ENCODE measurements around the gene MYNN. TPM values are rescaled to one million over a fixed set of nuclear protein-coding genes. Genes with fewer than 3 reads are reported as not detected.
"Not testable (repeated sequence)": the region's sequence is repeated elsewhere in the genome, so short reads cannot be mapped to it uniquely, and the experiment has no call there.

MYNN gene
- polyA plus RNA-seq (2013, experiment 1 of 2): 8.6 TPM
- polyA plus RNA-seq (2013, experiment 2 of 2): 8.8 TPM

DNA sequence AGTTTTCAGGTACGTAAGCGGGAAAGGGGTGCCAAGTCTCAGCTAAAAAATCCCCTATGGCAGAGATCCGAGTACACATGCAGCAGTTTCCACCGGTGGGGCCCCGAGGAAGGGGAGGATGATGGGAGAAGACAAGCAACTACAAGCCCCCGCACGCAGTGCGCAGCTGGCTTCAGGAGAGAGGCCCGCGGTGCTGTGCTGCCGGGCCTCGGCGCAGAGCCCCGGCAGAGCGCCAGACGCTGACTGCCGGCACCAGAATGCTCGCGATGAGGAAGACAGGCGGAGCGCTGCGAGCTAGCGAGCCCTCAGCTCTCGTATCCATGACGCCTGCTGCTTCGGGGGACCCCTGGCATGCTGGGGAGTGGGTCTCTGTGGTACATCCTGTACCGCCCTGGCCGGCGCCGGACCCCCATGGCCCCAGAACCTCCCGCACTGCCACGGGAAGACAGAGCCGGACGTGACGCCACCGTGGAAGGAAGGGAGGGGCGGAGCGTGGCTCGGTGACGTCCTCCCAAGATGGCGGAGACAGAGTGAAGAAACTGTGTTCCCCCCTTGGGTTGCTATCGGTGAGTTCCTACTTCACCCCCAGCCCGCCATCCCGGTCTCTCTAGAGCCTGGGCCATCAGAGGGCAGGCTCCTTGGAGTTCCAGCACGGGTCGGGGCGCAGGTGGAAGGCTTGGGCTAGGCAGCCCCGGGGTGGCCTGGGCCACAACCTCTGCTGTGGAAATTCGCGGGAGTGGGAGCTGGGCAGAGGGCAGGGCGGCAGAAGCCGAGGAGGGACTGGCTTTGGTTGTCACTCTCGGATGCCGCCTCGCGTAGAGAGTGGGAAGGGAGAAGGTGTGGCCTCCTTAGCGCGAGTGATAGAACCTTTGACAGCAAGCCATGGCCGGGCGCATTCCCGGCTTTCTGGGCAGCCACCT is at the start of gene MYNN:
TSS of gene MYNN (plus strand) at position 500 of the 920 bp plus-strand sequence. CDS start 900 bp downstream, outside the sequence.
- WGBS: under 1% methylated on average over 56 of the region's 61 CpGs

DNA sequence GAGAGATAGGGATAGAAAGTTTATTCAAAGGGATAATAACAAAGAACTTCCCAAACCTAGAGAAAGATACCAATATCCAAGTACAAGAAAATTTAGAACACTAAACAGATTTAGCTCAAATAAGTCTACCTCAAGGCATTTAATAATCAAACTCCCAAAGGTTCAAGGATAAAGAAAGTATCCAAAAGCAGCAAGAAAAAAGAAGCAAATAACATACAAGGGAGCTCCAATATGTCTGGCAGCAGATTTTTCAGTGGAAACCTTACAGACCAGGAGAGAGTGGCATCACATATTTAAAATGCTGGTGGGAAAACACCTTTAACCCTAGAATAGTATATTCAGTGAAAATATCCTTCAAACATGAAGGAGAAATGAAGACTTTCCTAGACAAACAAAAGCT is 41.3 kb upstream of the MYNN start:
- H3K9me3 ChIP-seq (ENCODE audit: control insufficient read depth, low read length): peaks cover 27% of the 10 kb centered on the region
- not testable (repeated sequence) for H2AK5ac ChIP-seq (ENCODE audit: low read length, severe bottlenecking); H3K4me1 ChIP-seq (ENCODE audit: control insufficient read depth, insufficient read depth, low read depth, low read length); H3K18ac ChIP-seq (ENCODE audit: low read depth in 1 of 2, low read length in 2 of 2); H3K4me2 ChIP-seq (ENCODE audit: low read length, poor library complexity, severe bottlenecking); H3K79me1 ChIP-seq (replicated peaks; ENCODE audit: low read length, poor library complexity, severe bottlenecking); H3K4me3 ChIP-seq (ENCODE audit: insufficient read depth in 1 of 2, low read depth in 1 of 2, low read length in 2 of 2); H4K8ac ChIP-seq (ENCODE audit: low read length); H3K27ac ChIP-seq (ENCODE audit: low read length, poor library complexity, severe bottlenecking); H3K9ac ChIP-seq (ENCODE audit: low read length); H3K4ac ChIP-seq (ENCODE audit: low read depth in 1 of 2, low read length in 2 of 2); H2BK5ac ChIP-seq (ENCODE audit: low read depth, low read length, poor library complexity, severe bottlenecking); H4K91ac ChIP-seq (ENCODE audit: low read length); H3K36me3 ChIP-seq (ENCODE audit: control insufficient read depth in 1 of 2, insufficient read depth in 2 of 2, low read depth in 1 of 2, low read length in 2 of 2); H2BK120ac ChIP-seq (ENCODE audit: low read depth, low read length); H3K14ac ChIP-seq (ENCODE audit: low read length in 2 of 2); H3K23ac ChIP-seq (ENCODE audit: low read length in 2 of 2); H3K27me3 ChIP-seq (ENCODE audit: control insufficient read depth in 1 of 2, insufficient read depth in 1 of 2, low read length in 2 of 2); DNase-seq; H2AFZ ChIP-seq (ENCODE audit: low read depth, low read length); H2BK12ac ChIP-seq (ENCODE audit: low read length in 2 of 2); H2BK15ac ChIP-seq (ENCODE audit: low read depth, poor library complexity, severe bottlenecking)

More for the DNA sequence above, at the start of gene MYNN:
- peaks cover 2% of the 10 kb centered on the region for H3K4me1 ChIP-seq (ENCODE audit: control insufficient read depth, insufficient read depth, low read depth, low read length)
- peak within 1 kb of the TSS; percentile 82 for H3K4me2 ChIP-seq (ENCODE audit: low read length, poor library complexity, severe bottlenecking)
- H2BK5ac ChIP-seq (ENCODE audit: low read depth, low read length, poor library complexity, severe bottlenecking): peak within 1 kb of the TSS; percentile 49
- peak within 1 kb of the TSS; percentile 90 to 97 for H3K4me3 ChIP-seq (ENCODE audit: insufficient read depth in 1 of 2, low read depth in 1 of 2, low read length in 2 of 2)
- no peaks in the 10 kb centered on the region for H3K9me3 ChIP-seq (ENCODE audit: control insufficient read depth, low read length)
- H3K9ac ChIP-seq (ENCODE audit: low read length): peak within 1 kb of the TSS; percentile 98
- H3K27me3 ChIP-seq (ENCODE audit: control insufficient read depth in 1 of 2, insufficient read depth in 1 of 2, low read length in 2 of 2): no peaks in the 10 kb centered on the region
- peak within 1 kb of the TSS; percentile 75 to 84 for H3K4ac ChIP-seq (ENCODE audit: low read depth in 1 of 2, low read length in 2 of 2)
- H3K18ac ChIP-seq (ENCODE audit: low read depth in 1 of 2, low read length in 2 of 2): peak within 1 kb of the TSS; percentile 95 to 98
- peak; percentile 95 for DNase-seq
- peaks cover 4 to 39% of the 10 kb centered on the region in 2 experiments for H3K36me3 ChIP-seq (ENCODE audit: control insufficient read depth in 1 of 2, insufficient read depth in 2 of 2, low read depth in 1 of 2, low read length in 2 of 2)
- H3K27ac ChIP-seq (ENCODE audit: low read length, poor library complexity, severe bottlenecking): peak within 1 kb of the TSS; percentile 92
- peak within 1 kb of the TSS; percentile 96 for H2AFZ ChIP-seq (ENCODE audit: low read depth, low read length)
- peak within 1 kb of the TSS; percentile 77 to 94 for H3K23ac ChIP-seq (ENCODE audit: low read length in 2 of 2)
- H2BK12ac ChIP-seq (ENCODE audit: low read length in 2 of 2): peak within 1 kb of the TSS in 1 of 2 experiments; percentile 42
- H2BK120ac ChIP-seq (ENCODE audit: low read depth, low read length): peak within 1 kb of the TSS; percentile 94
- peak within 1 kb of the TSS; percentile 13 for H2AK5ac ChIP-seq (ENCODE audit: low read length, severe bottlenecking)
- H4K91ac ChIP-seq (ENCODE audit: low read length): peak within 1 kb of the TSS; percentile 98
- peak within 1 kb of the TSS; percentile 97 for H4K8ac ChIP-seq (ENCODE audit: low read length)
- peak within 1 kb of the TSS; percentile 43 to 93 for H3K14ac ChIP-seq (ENCODE audit: low read length in 2 of 2)
- H2BK15ac ChIP-seq (ENCODE audit: low read depth, poor library complexity, severe bottlenecking): peak within 1 kb of the TSS; percentile 98
- peaks cover 7% of the 10 kb centered on the region for H3K79me1 ChIP-seq (replicated peaks; ENCODE audit: low read length, poor library complexity, severe bottlenecking)

DNA sequence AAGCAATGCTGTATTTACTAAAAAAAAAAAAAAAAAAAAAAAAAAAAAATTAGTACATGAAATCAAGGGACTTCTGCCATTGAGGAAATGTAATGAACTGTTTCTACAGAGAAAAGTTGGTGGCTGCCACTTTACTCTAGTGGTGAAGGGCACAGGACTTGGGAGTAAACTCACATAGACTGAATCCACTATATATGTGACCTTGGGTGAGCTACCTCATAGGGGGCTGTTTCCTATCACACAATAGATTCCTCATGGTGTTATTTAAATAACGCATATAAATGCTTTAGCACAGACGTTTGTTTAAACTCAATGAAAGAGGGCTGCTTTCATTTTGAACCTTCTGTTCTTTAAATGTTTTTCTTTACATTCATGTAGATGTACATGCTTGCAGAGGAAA is 34.1 kb upstream of the MYNN start:
- no peak overlapping the region for H3K4ac ChIP-seq (ENCODE audit: low read depth in 1 of 2, low read length in 2 of 2)
- no peaks in the 10 kb centered on the region for H3K27me3 ChIP-seq (ENCODE audit: control insufficient read depth in 1 of 2, insufficient read depth in 1 of 2, low read length in 2 of 2)
- H4K8ac ChIP-seq (ENCODE audit: low read length): no peak overlapping the region
- H2BK5ac ChIP-seq (ENCODE audit: low read depth, low read length, poor library complexity, severe bottlenecking): no peak overlapping the region
- DNase-seq: no peak
- no peak overlapping the region for H3K14ac ChIP-seq (ENCODE audit: low read length in 2 of 2)
- no peaks in the 10 kb centered on the region for H3K36me3 ChIP-seq (ENCODE audit: control insufficient read depth in 1 of 2, insufficient read depth in 2 of 2, low read depth in 1 of 2, low read length in 2 of 2)
- H3K4me1 ChIP-seq (ENCODE audit: control insufficient read depth, insufficient read depth, low read depth, low read length): no peaks in the 10 kb centered on the region
- no peak overlapping the region for H3K18ac ChIP-seq (ENCODE audit: low read depth in 1 of 2, low read length in 2 of 2)
- no peak overlapping the region for H2AK5ac ChIP-seq (ENCODE audit: low read length, severe bottlenecking)
- H2BK12ac ChIP-seq (ENCODE audit: low read length in 2 of 2): no peak overlapping the region
- H2BK120ac ChIP-seq (ENCODE audit: low read depth, low read length): no peak overlapping the region
- H3K9ac ChIP-seq (ENCODE audit: low read length): no peak overlapping the region
- peaks cover 10% of the 10 kb centered on the region for H3K9me3 ChIP-seq (ENCODE audit: control insufficient read depth, low read length)
- no peaks in the 10 kb centered on the region for H3K79me1 ChIP-seq (replicated peaks; ENCODE audit: low read length, poor library complexity, severe bottlenecking)
- H3K4me2 ChIP-seq (ENCODE audit: low read length, poor library complexity, severe bottlenecking): no peak overlapping the region
- H2AFZ ChIP-seq (ENCODE audit: low read depth, low read length): no peak overlapping the region
- H3K23ac ChIP-seq (ENCODE audit: low read length in 2 of 2): no peak overlapping the region
- WGBS: no CpG with 5 or more reads among the region's 2 CpGs
- no peak overlapping the region for H2BK15ac ChIP-seq (ENCODE audit: low read depth, poor library complexity, severe bottlenecking)
- no peak overlapping the region for H3K4me3 ChIP-seq (ENCODE audit: insufficient read depth in 1 of 2, low read depth in 1 of 2, low read length in 2 of 2)
- no peak overlapping the region for H3K27ac ChIP-seq (ENCODE audit: low read length, poor library complexity, severe bottlenecking)
- H4K91ac ChIP-seq (ENCODE audit: low read length): no peak overlapping the region

DNA sequence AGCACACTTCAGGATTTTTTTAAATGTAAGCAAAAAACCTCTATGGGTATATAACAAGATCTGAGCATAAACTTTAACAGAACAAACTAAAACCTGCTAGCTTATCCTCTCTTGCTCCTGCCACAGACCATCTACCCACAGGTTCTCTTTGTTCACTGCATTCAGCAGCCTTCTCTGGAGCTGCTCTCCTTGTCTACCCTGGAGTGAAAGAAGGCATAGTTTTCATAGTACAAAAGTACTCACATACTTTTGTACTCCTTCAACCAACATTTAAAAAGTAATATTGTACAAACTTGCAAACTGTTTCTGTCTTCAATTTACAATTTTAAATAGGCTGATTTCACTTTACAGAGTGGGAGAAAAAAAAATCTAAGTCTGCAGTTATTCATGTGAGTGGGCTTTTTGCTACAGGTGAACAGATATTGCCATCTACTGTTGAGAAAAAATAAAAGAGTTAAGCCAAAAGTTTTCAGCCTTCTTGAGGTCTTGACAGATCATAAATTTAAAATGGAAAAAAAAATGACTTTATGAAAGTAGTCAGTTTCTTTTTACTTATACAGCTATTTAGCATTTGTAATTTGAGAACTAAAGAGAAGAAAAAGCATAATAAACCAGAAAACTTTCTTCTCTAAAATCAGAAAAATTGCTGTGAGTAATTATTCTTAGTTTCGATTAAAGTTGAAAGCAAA is 28.7 kb upstream of the MYNN start:
- H4K91ac ChIP-seq (ENCODE audit: low read length): no peak overlapping the region
- no peaks in the 10 kb centered on the region for H3K79me1 ChIP-seq (replicated peaks; ENCODE audit: low read length, poor library complexity, severe bottlenecking)
- no peaks in the 10 kb centered on the region for H3K9me3 ChIP-seq (ENCODE audit: control insufficient read depth, low read length)
- no peak overlapping the region for H2AK5ac ChIP-seq (ENCODE audit: low read length, severe bottlenecking)
- H3K4me1 ChIP-seq (ENCODE audit: control insufficient read depth, insufficient read depth, low read depth, low read length): no peaks in the 10 kb centered on the region
- no peak overlapping the region for H3K18ac ChIP-seq (ENCODE audit: low read depth in 1 of 2, low read length in 2 of 2)
- no peak overlapping the region for H3K23ac ChIP-seq (ENCODE audit: low read length in 2 of 2)
- no peak overlapping the region for H2BK12ac ChIP-seq (ENCODE audit: low read length in 2 of 2)
- no peaks in the 10 kb centered on the region for H3K36me3 ChIP-seq (ENCODE audit: control insufficient read depth in 1 of 2, insufficient read depth in 2 of 2, low read depth in 1 of 2, low read length in 2 of 2)
- H3K4me2 ChIP-seq (ENCODE audit: low read length, poor library complexity, severe bottlenecking): no peak overlapping the region
- H2BK120ac ChIP-seq (ENCODE audit: low read depth, low read length): no peak overlapping the region
- no peak overlapping the region for H3K14ac ChIP-seq (ENCODE audit: low read length in 2 of 2)
- no CpG with 5 or more reads among the region's 1 CpG for WGBS
- no peak overlapping the region for H2BK15ac ChIP-seq (ENCODE audit: low read depth, poor library complexity, severe bottlenecking)
- H2AFZ ChIP-seq (ENCODE audit: low read depth, low read length): no peak overlapping the region
- no peak overlapping the region for H3K27ac ChIP-seq (ENCODE audit: low read length, poor library complexity, severe bottlenecking)
- H3K9ac ChIP-seq (ENCODE audit: low read length): no peak overlapping the region
- peaks cover 11 to 28% of the 10 kb centered on the region in 2 experiments for H3K27me3 ChIP-seq (ENCODE audit: control insufficient read depth in 1 of 2, insufficient read depth in 1 of 2, low read length in 2 of 2)
- no peak for DNase-seq
- no peak overlapping the region for H4K8ac ChIP-seq (ENCODE audit: low read length)
- no peak overlapping the region for H3K4me3 ChIP-seq (ENCODE audit: insufficient read depth in 1 of 2, low read depth in 1 of 2, low read length in 2 of 2)
- H2BK5ac ChIP-seq (ENCODE audit: low read depth, low read length, poor library complexity, severe bottlenecking): no peak overlapping the region
- no peak overlapping the region for H3K4ac ChIP-seq (ENCODE audit: low read depth in 1 of 2, low read length in 2 of 2)
